ENCODE results near the gene CACNA1H. TPM values are rescaled to one million over a fixed set of nuclear protein-coding genes. Genes with fewer than 3 reads are reported as not detected.

Gene CACNA1H
- total and polyA plus RNA-seq, 2 of the 8 experiments (the other 6 are each of a cell fraction or from before 2014, with no cell fraction given): 14.0 to 28.7 TPM

GRCh38 chr16:1209081-1209480, 56.2 kb downstream of the CACNA1H start:
- no peaks in the 10 kb centered on the region for H3K4me1 ChIP-seq (replicated peaks in 1 of 4; ENCODE audit: control insufficient read depth in 3 of 4, insufficient read depth in 4 of 4, low read length in 3 of 4)
- no peak overlapping the region for H2BK12ac ChIP-seq (ENCODE audit: low read depth, low read length)
- H3K79me2 ChIP-seq (ENCODE audit: control insufficient read depth in 1 of 2, insufficient read depth in 2 of 2, low read length in 2 of 2): no peaks in the 10 kb centered on the region

More at GRCh38 chr16:1209081-1209480, 56.2 kb downstream of the CACNA1H start:
- Histone ChIP-seq H3K36me3 (ENCODE audit: control insufficient read depth in 2 of 4, insufficient read depth in 4 of 4, low read length in 3 of 4) (peaks cover 1 to 45% (median 3%) of the 10 kb centered on the region in 4 experiments; a peak in 4 of 8 replicates), H3K79me1 (ENCODE audit: low read depth, low read length) (no peaks in the 10 kb centered on the region), H4K20me1 (replicated peaks in 1 of 2; ENCODE audit: control insufficient read depth in 1 of 2, insufficient read depth in 2 of 2, low read length in 2 of 2) (peaks cover 2 to 11% of the 10 kb centered on the region in 2 experiments), H3K56ac (replicated peaks; ENCODE audit: insufficient read length, low read depth, low read length) (no peak overlapping the region), H2BK15ac (ENCODE audit: low read length) (no peak overlapping the region), H3K14ac (ENCODE audit: insufficient read length) (no peak overlapping the region), H4K91ac (replicated peaks; ENCODE audit: insufficient read length, low read length) (no peak overlapping the region), H2BK20ac (ENCODE audit: low read length) (no peak overlapping the region), H3K4me3 (ENCODE audit: extremely low read depth in 1 of 4, insufficient read depth in 2 of 4, low read depth in 3 of 4, low read length in 4 of 4) (no peak overlapping the region), H2BK120ac (replicated peaks; ENCODE audit: low read depth, low read length) (no peak overlapping the region), H3K23ac (ENCODE audit: insufficient read length) (no peak overlapping the region), H3K23me2 (ENCODE audit: low read depth, low read length) (no peaks in the 10 kb centered on the region), H2BK5ac (ENCODE audit: low read depth, low read length) (no peak overlapping the region), H4K8ac (ENCODE audit: extremely low read depth, insufficient read depth, low read length) (no peak overlapping the region; the same call in 1 of the 2 replicates), H3K4ac (replicated peaks; ENCODE audit: insufficient read length, low read depth, low read length) (no peak overlapping the region), H3K18ac (ENCODE audit: extremely low read depth, low read length) (no peak overlapping the region), H3K4me2 (ENCODE audit: insufficient read depth in 1 of 2, low read depth in 2 of 2, low read length in 2 of 2) (no peak overlapping the region), H3K9me3 (ENCODE audit: insufficient read depth in 2 of 2, low read depth in 1 of 2, low read length in 1 of 2) (no peaks in the 10 kb centered on the region), H4K5ac (ENCODE audit: insufficient read length, low read depth, low read length) (no peak overlapping the region), H3K27me3 (replicated peaks in 1 of 4; ENCODE audit: control insufficient read depth in 3 of 4, extremely low read depth in 1 of 4, insufficient read depth in 3 of 4, low read length in 3 of 4) (no peaks in the 10 kb centered on the region), H2AFZ (ENCODE audit: low read length) (no peak overlapping the region), H2AK5ac (ENCODE audit: low read depth, low read length) (no peak overlapping the region), H3K27ac (ENCODE audit: low read depth, low read length) (no peak overlapping the region), H3K9ac (replicated peaks in 1 of 4; ENCODE audit: extremely low read depth in 1 of 4, low read depth in 3 of 4, low read length in 3 of 4) (no peak overlapping the region)
- ChIA-PET POLR2A (ENCODE audit: partially characterized antibody) (interaction anchor here (0.7 to 1.8 kb wide), 2 partner anchors 14 to 405 kb away, joined by 4 read pairs; no protein-coding TSS in a partner anchor), CTCF (ENCODE audit: partially characterized antibody) (interaction anchor here (1.7 kb wide), 1 partner anchor 10 kb away, joined by 6 read pairs; no protein-coding TSS in a partner anchor)
- TF ChIP-seq ASH2L (IDR thresholded peaks at IDR 0.05; ENCODE audit: low read length) (no peak), RAD21 (IDR thresholded peaks at IDR 0.05 in 1 of 2, conservative IDR thresholded peaks at IDR 0.05 in 1 of 2; ENCODE audit: low read depth in 2 of 2, low read length in 2 of 2) (no peak), TAF1 (IDR thresholded peaks at IDR 0.05; ENCODE audit: low read depth, low read length) (no peak)
- no peak for DNase-seq (ENCODE audit: low read depth in 1 of 2, low spot score in 2 of 2)
- no peak for FAIRE-seq
- WGBS, 2 experiments (ENCODE audit: extremely low coverage in 1 of 2, insufficient coverage in 1 of 2, insufficient read length in 1 of 2, insufficient replicate concordance in 2 of 2, low coverage in 1 of 2, low lambda C conversion rate in 2 of 2, missing lambda C conversion rate in 1 of 2): 95% methylated on average over 31 of the region's 43 CpGs; no CpG with 5 or more reads in 1 of the 2 experiments
